GM03348 (cell line): ENCODE results near the gene CBX2.
A peak's percentile ranks its signal among the peaks of the same experiment; 100 is the strongest.

ENCODE experiments used
- DNase-seq: peaks from one replicate; pipeline ENCODE4 v3.0.0; 2012; ENCODE audit warnings: low spot score

Gene CBX2

GRCh38 chr17:79812353-79813258, 34.7 kb downstream of the CBX2 start:
- DNase-seq = no peak

DNA sequence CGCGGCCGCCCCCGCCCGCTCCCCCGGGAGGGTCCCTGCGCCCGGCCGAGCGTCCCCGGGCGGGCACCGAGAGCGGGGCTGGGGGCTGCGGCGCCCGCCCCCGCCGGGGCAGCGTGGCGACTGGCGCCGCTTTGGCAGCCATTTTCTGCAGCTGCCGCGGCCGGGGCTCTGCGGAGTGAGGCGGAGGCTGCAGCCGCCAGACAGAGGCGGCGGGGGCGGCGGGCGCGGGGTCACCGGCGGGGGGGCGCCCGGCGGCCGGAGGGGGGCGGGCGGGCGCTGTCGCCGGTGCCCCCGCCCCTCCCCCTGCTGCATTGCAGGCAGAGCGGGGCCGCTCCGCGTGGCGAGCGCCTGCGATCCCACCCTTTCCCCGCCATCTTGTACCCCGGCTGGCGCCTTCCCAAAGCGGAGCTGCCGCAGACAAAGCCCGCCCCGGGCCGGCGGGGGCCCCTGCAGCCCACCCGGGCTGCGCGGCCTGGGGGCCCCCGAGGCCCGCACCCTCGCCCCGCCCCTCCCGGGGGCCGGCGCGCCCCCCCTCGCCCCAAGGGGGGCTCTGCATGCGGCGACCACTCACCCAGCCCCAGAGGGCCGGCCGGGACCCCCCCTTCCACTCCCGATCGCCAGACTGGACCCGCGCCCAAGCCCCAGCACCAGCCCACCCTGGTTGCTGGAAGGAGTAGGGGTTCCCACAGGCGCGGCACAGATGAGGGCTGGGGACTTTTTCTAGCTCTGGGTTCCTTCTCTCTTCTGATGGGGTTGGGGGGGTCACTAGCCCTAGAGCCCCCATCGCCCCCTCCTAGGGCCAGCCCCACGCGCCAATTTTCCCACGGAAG, 35.6 kb downstream of the CBX2 start:
- DNase-seq = peak; percentile 35

DNA sequence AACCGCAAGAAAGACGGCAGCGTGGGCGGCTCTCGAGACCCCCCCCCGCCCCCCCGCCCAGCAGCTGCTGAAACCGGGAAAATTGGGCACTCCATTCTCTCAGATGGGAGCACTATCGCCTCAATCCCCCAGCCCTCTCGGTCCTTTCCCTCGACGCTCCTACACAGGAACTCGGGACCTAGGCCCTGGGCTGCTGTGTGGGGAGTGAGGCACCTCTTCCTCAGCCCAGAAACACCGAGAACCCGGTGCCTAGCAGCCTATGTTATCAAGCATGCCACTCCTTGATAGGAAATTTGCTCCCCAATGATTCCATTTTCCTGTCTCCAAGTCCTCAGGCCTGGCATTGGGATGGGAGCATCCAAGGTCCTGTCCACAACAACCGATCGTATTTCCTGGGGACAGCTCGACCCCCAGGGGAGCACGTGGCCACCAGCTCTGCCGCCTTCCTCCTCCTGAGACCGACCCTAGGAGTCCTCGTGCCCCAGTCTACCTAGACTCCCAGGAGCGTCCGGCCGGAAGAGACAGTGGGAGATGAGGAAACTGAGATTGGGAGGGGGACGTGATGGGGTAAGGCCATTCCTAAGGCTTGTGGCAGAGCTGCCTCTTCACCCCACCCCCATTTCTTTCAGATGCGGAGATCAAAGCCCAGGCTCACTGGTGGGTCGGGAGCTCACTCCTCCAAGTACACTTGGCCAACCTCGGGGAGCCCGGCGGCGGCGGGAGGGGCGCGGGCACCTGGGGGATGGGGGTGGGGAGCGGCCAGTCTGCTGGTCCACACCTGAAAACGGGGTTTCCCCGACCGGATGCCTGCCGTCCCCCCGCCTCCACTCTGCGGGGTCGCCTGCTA, 36.4 kb downstream of the CBX2 start:
- DNase-seq = no peak

DNA sequence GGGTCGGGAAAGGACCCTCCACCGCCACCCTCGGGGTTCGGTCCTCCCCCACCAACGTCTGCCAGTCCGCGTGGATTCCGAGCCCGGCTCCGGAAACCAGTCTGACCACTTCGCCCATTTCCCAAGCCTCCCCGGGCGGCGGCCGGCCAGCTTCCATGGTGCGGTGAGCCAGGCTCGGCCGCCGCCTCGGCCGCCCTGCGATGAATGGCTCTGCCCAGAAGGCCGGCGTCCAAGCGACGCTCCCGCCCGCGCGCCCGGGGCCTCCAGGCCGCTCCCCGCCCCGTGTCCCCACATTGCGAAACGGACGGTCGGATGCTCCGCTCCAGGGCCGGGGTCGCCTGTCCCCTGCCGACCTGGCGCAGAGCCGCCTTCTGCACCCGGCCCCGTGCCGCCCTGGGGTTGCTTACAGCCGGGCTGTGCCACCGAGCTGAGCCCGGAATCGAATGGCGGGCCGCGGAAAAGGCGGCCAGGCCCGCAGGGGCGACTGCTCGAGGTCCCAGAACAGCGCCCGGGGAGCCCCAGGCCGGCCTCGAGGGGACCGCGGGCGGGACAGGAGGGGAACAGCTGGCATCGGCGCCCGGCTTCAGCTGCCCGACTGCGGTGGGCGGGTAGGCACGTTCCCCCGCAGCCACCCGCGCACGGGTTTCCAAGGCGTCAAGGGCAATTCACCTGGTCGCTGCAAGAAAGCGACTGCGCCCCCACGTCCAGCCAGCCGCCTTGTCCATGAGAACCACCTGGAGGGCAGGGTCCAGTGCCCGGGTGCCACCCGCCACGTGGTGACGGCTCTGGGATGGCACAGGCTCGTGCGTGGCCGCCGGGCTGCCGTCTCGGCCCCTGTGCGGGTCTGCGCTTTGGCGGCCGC, 37.3 kb downstream of the CBX2 start:
- DNase-seq = peak; percentile 77

GRCh38 chr17:79815836-79816461, 38.0 kb downstream of the CBX2 start:
- DNase-seq = no peak

DNA sequence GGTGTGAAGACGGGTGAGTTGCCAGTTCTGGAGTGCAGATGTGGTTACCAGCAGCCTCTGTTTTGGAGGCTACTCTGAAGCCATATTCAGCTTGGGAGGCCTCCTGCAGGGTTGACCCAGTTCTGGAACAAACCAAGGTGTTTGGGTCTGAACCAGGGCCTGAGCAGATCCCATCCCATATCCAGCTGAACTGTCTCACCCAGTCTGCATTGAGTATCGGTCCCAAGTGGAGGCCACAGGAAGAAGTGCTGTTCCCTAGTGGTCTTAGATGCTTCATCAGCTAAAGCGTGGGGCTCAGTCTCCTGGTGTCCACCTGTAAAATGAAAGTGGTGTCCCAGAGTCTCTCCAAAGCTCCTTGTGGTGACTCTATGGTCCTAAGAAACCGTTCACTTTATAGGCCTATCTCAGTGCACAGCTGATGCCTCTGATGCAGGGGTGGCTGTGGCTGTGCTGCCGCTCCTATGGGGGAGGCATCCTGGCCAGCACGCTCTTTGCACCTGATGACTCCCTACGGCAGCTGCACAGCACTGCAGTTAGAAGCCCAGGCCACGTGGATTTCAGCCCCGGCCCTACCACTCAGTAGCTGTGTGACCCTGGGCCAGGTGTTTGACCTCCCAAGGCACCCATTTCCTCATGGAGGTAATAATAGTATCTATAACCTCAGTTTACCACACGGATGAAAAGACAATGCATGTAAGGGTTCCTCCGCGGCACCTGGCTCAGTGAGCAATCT, 40.2 kb downstream of the CBX2 start:
- no peak for DNase-seq

GRCh38 chr17:79819085-79819484, 41.1 kb downstream of the CBX2 start:
- no peak for DNase-seq

DNA sequence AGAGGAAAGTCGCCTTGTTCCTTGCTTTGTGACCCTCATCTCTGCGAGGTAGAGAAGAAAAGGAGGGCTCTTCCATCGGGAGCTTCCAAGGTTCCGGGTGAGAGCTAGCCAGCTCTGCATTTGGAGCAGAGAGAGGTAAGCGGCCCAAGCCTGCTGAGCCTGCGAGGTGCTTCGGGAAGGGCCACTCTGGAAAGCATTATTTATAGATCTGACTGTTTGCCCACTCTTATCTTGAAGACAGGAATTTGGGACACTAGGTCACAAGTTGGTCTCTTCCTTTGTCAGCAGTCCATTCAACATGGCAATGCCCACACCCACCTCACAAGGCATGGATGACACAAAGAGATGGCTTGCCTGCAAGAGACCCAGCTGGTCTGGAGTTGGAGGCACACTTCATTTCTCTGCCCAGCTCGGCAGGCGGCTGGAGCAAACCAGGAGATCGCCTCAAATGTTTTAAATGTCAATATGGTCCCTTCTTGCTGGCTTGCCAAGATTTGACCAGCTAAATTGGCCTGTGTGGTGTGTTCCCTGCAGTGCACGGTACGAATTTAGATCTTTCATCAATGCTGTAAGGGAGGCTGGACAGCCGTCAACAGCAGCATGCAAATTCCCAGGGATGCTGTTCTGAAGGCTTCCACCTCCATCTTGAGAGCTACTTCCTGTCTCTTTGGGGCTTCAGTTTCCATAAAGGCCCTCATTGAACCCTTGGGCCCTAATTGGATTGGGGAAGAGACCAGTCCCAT, 41.8 kb downstream of the CBX2 start:
- no peak for DNase-seq

DNA sequence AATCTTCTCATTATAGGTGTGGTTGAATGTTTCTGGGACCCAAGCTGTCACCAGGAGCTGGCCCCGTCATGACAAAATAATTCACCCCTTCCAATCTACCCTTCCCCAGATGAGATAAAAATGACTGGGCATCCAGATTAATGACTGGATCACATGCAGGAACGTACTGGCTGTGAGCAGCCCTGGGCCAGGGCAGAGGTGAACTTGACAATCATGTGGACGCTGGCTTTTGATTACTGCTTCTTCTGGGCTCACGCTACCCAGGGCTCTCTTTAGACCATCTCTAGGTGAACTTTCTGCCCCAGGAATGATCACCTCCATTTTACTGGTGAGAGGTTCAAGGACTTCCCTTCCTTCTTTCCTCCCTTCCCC, 43.0 kb downstream of the CBX2 start:
- no peak for DNase-seq

DNA sequence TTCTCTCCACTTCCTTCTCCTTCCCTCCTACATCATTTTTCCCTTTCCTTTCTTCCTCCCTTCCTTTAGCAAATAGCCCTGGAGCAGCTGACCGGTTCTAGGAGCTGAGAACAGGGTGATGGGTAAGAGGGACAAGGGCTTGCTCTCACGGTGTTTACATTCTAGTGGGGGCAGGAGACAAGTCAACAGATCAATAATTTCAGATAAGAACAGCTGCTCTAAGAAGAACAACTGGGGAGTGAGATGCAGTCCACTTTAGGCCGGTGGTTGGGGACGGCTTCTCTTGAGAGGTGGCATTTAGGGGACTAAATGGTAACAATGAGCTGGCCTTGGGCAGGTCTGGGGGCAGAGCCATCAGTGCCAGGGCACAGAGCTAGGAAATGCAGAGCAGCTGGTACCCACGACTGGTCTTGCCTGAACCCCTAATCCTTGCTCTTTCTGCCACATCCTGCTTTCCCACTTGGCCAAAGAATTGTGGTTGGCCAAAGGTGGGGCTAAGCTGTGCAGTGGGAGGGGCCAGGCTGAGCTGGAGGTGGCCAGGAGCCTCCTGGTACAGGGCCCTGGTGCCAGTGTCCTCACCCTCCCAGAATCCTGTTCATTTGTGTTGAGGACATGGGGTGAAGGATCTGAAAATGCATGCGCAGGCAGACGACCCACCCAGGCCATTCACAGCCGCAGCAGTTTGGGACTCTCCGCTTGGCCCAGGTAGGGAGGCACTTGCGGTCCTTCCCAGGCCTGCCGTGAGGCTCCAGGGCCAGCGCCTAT, 43.6 kb downstream of the CBX2 start:
- no peak for DNase-seq

DNA sequence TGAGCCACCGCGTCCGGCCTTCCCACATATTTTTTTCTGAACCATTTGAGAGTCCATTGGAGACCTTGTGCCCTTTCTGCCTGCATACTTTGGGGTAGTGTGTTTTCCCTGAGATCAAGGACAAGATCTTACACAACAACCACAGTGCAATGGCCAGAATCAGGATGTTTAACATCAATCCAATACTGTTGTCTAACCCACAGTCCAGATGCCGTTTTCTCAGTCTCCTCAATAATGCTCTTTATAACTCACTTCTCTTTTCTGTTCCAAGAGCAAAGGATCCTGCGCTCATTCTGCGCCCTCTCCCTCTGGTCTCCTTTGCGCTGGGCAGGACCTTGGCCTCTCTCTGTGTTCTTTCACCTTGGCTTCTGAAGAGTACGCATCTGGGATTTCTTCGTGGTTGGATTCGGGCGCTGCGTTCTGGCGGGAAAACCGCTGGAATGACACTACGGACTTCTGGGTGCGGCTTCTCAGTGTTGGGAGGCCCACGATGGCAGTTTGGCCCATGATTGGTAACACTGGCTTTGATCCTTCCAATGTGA, 44.7 kb downstream of the CBX2 start:
- no peak for DNase-seq

DNA sequence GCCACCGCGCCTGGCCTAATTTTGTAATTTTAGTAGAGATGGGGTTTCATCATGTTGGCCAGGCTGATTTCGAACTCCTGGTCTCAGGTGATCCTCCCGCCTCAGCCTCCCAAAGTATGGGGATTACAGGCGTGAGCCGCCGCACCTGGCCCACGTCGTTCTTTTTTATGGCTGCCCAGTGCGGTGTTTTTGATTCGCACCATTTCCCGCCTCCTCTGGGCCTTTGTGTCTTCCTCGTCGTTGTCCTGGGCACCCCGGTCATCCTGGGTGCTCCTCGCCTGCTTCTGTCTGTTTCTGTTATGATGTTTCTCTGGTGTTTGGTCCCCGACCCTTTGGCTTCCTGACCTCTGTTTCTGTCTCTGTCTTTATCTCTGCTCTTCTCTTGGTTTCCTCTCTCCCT, 46.3 kb downstream of the CBX2 start:
- no peak for DNase-seq

- DNase-seq = no peak
Measured at GRCh38 chr17:79824893-79825579, 47.1 kb downstream of the CBX2 start.

DNA sequence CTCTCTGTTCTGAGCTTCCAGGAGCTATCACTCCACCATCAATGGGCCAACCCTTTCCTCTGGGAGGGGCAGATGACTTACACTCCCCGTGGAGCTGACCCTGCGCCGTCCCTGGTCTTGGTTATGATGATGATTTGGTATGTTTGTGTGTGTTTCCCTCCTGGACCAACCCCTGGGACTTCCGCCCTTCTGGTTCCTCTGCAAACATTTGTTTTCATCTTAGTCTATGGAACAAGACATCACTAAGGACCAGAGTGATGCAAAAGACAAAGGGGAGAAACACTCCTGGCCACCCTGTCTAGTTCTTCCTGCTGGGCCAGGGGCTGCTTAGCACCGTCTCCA, 47.6 kb downstream of the CBX2 start:
- DNase-seq = no peak

- DNase-seq = no peak
Measured at GRCh38 chr17:79826204-79826680, 48.3 kb downstream of the CBX2 start.

DNA sequence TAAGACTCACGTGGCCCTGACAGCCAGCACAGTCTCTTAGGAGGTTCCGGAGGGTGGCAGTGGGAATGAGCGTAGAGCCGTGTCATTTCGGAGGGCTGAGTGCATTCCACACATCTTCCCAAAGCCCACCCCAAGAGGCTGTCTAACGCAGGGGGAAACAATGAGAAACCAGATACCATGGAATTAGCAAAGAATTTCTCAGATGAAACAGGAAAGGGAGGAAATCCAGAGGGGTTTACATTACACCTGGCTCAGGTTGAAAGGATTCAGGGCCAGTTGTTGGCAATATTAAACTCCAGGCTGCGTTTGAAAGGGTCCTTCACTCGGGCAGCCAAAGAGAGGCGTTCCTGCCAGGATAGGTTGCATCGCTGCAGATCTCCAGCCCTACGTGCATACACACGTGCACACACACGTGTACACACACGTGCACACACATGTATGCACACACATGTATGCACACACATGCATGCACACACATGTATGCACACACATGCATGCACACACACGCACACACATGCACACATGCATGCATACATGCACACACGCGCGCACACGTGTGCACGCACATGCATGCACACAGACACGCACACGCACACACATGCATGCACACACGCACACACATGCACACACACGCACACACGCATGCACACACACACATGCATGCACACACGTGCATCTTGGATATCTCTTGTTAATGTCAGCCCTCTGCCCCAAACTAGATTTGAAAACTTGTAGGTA, 49.1 kb downstream of the CBX2 start:
- no peak for DNase-seq

- no peak for DNase-seq
Measured at GRCh38 chr17:79829004-79829403, 51.1 kb downstream of the CBX2 start.
